Neural progenitor cell (in vitro differentiated cells): ENCODE measurements around the gene CD160. TPM values are rescaled to one million over a fixed set of nuclear protein-coding genes. Genes with fewer than 3 reads are reported as not detected.
"Not testable (repeated sequence)": the region's sequence is repeated elsewhere in the genome, so short reads cannot be mapped to it uniquely, and the experiment has no call there.

Experiments
- DNase-seq: peaks from one replicate; pipeline ENCODE4 v3.0.0-alpha.2; 2016; ENCODE audit warnings: low spot score
- H2AFZ ChIP-seq: fragments of 200-600 bp; sonication (generic); replicated peaks from 2 replicates; pipeline ENCODE4 v1.6.1; 2016; ENCODE audit warnings: antibody characterized with exemption
- H3F3A ChIP-seq: fragments of 200-600 bp; sonication (generic); 2 replicates; pipeline ENCODE4 v1.6.1; 2016; ENCODE audit warnings: antibody characterized with exemption, low read depth
- H3K27ac ChIP-seq: fragments of 200-600 bp; sonication (generic); 2 replicates; pipeline ENCODE4 v1.5.1; 2016; ENCODE audit warnings: mild to moderate bottlenecking
- H3K27me3 ChIP-seq: fragments of 200-600 bp; sonication (generic); 2 replicates; pipeline ENCODE4 v1.6.1; 2016; ENCODE audit warnings: mild to moderate bottlenecking, moderate library complexity
- H3K36me3 ChIP-seq: fragments of 200-600 bp; sonication (generic); 2 replicates; pipeline ENCODE4 v1.5.1; 2016
- H3K4me1 ChIP-seq: fragments of 200-600 bp; sonication (generic); 2 replicates; pipeline ENCODE4 v1.6.1; 2016; ENCODE audit warnings: mixed run types
- H3K4me2 ChIP-seq: fragments of 200-600 bp; sonication (generic); 2 replicates; pipeline ENCODE4 v1.6.1; 2016
- H3K4me3 ChIP-seq: fragments of 200-600 bp; sonication (generic); 2 replicates; pipeline ENCODE4 v1.5.1; 2016
- H3K79me2 ChIP-seq: fragments of 200-600 bp; sonication (generic); 2 replicates; pipeline ENCODE4 v1.6.1; 2016; ENCODE audit warnings: low read depth
- H3K9ac ChIP-seq: fragments of 200-600 bp; sonication (generic); 2 replicates; pipeline ENCODE4 v1.6.1; 2016
- H3K9me3 ChIP-seq: fragments of 200-600 bp; sonication (generic); 2 replicates; pipeline ENCODE4 v1.5.1; 2016; ENCODE audit warnings: low read depth
- H4K20me1 ChIP-seq: fragments of 200-600 bp; sonication (generic); 2 replicates; pipeline ENCODE4 v1.6.1; 2016; ENCODE audit warnings: low read depth
- H3K27ac Mint-ChIP-seq: 3 replicates; pipeline ENCODE4 v1.8.0; 2021; ENCODE audit warnings: mixed read lengths
- H3K27me3 Mint-ChIP-seq: 2 replicates; pipeline ENCODE4 v1.8.0; 2022; ENCODE audit warnings: low read depth, mild to moderate bottlenecking, inconsistent platforms, moderate library complexity, mixed read lengths; ENCODE audit not compliant: insufficient read depth
- H3K36me3 Mint-ChIP-seq: 3 replicates; pipeline ENCODE4 v1.8.0; 2021; ENCODE audit warnings: mixed read lengths
- H3K4me1 Mint-ChIP-seq: 3 replicates; pipeline ENCODE4 v1.8.0; 2021; ENCODE audit warnings: mixed read lengths
- H3K4me3 Mint-ChIP-seq: 3 replicates; pipeline ENCODE4 v1.8.0; 2021; ENCODE audit warnings: mild to moderate bottlenecking, moderate library complexity, mixed read lengths
- H3K9me3 Mint-ChIP-seq: 3 replicates; pipeline ENCODE4 v1.8.0; 2020; ENCODE audit warnings: mixed read lengths
- CTCF ChIP-seq: fragments of 200-600 bp; sonication (generic); IDR thresholded peaks from 2 replicates; pipeline ENCODE4 v1.5.1; 2017; ENCODE audit warnings: antibody characterized with exemption, mild to moderate bottlenecking
- EZH2 ChIP-seq: fragments of 200-600 bp; sonication (generic); IDR thresholded peaks from 2 replicates; pipeline ENCODE4 v1.6.1; 2017; ENCODE audit warnings: antibody characterized with exemption, mild to moderate bottlenecking, moderate library complexity
- EZH2phosphoT487 ChIP-seq: fragments of 200-600 bp; sonication (generic); IDR thresholded peaks from 2 replicates; pipeline ENCODE4 v1.6.1; 2017; ENCODE audit warnings: antibody characterized with exemption
- total RNA-seq: library from RNA; depleted of rRNA; stranded (reverse); fragments of >200 nt; gene quantifications from 2 replicates; pipeline ENCODE4 v1.2.3, GENCODE V29; 2015; ENCODE audit warnings: low replicate concordance

CD160 gene
- total RNA-seq, 1 donor from 2014 or later = not detected

DNA sequence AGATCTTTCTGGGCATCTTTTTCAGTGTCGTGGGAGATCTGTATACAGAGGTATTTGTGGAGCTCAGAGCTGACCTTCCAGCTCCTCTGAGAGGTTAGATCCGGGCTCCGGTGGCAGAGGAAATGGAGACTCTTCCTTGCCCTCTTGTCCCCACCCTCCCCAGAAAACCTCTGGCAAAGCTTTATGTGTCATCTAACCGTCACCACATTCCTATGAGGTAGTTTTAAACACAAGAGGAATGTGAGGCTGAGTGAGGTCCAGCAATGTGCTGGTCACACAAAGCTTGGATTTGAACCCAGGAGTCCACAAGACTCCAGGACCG, 1.2 kb downstream of the CD160 start:
- Mint-ChIP-seq H3K36me3 (no peaks in the 10 kb centered on the region), H3K4me1 (peaks cover 22% of the 10 kb centered on the region), H3K27me3 (no peaks in the 10 kb centered on the region), H3K9me3 (no peaks in the 10 kb centered on the region), H3K4me3 (no peak overlapping the region), H3K27ac (no peak overlapping the region)
- Histone ChIP-seq H3K4me3 (no peak overlapping the region), H3K79me2 (no peaks in the 10 kb centered on the region), H4K20me1 (no peaks in the 10 kb centered on the region), H2AFZ (peak overlapping the region; percentile 97), H3K27ac (no peak overlapping the region), H3F3A (peaks cover 6% of the 10 kb centered on the region), H3K4me2 (peak overlapping the region; percentile 71), H3K4me1 (peaks cover 14% of the 10 kb centered on the region), H3K9ac (no peak overlapping the region), H3K9me3 (no peaks in the 10 kb centered on the region), H3K36me3 (no peaks in the 10 kb centered on the region), H3K27me3 (peaks cover 34% of the 10 kb centered on the region)
- no peak for TF ChIP-seq CTCF
- no peak for TF ChIP-seq EZH2phosphoT487
- no peak for TF ChIP-seq EZH2
- DNase-seq = no peak

DNA sequence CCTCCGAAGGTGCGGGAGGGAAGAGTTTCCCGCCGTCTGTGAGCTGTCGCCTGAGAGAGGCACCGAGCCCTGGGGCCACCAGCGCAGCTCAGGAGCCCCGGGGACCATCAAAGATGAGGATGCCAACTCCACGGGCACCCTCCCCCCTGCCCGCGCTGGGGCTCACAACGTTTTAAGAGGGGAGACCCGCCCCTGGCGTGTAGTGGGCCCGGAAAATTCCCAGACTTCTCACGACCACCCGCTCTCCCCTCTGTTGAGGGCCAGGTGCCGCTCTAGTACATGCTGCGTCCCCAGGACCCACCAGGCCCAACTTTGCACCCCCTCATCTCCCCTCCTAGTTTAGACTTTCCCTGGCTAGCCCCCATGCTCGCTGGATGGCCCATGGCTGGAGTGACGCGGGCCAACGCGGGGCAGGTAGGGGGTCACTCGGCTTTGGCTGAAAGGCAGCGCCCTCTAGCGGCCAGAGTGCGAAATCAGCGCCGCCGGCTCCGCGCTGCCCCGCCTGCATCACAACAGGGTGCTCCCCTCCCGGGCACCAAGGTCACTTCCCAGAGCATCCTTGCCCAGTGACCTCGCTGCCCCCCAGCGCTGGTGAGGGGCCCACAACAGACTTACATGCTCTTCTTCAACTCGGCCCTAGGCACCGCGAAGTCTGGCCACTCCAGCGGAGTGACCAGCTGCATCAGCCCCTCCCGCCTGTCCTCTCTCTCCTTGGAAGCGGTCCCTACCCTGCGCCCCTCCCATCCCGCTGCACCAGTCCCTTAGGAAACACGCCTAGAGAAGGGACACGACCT, 1.8 kb downstream of the CD160 start:
- no peak overlapping the region for H3K9ac ChIP-seq
- H3K27me3 ChIP-seq = peaks cover 34% of the 10 kb centered on the region
- no peaks in the 10 kb centered on the region for H3K9me3 ChIP-seq
- no peak overlapping the region for H3K27ac Mint-ChIP-seq
- H3K4me1 Mint-ChIP-seq = peaks cover 17% of the 10 kb centered on the region
- H3K36me3 Mint-ChIP-seq = no peaks in the 10 kb centered on the region
- peak overlapping the region; percentile 71 for H3K4me2 ChIP-seq
- peak overlapping the region; percentile 97 for H2AFZ ChIP-seq
- no peaks in the 10 kb centered on the region for H3K36me3 ChIP-seq
- no peaks in the 10 kb centered on the region for H3K27me3 Mint-ChIP-seq
- peak overlapping the region; percentile 39 for H3K4me3 ChIP-seq
- peak overlapping the region; percentile 72 for H3K4me3 Mint-ChIP-seq
- H4K20me1 ChIP-seq = no peaks in the 10 kb centered on the region
- DNase-seq = peak; percentile 87
- H3F3A ChIP-seq = peaks cover 3% of the 10 kb centered on the region
- H3K4me1 ChIP-seq = peaks cover 9% of the 10 kb centered on the region
- no peak overlapping the region for H3K27ac ChIP-seq
- H3K9me3 Mint-ChIP-seq = no peaks in the 10 kb centered on the region
- H3K79me2 ChIP-seq = no peaks in the 10 kb centered on the region
- TF ChIP-seq EZH2 (no peak), CTCF (peak; percentile 96)

- H3K27ac Mint-ChIP-seq, H4K20me1 ChIP-seq, H3K27me3 Mint-ChIP-seq: not testable (repeated sequence)
Observed at GRCh38 chr1:145726193-145726592, 6.9 kb downstream of the CD160 start.

GRCh38 chr1:145729196-145729595, 9.9 kb downstream of the CD160 start:
- DNase-seq = no peak
- H3K36me3 ChIP-seq = no peaks in the 10 kb centered on the region

More at GRCh38 chr1:145726193-145726592, 6.9 kb downstream of the CD160 start:
- not testable (repeated sequence) for H3K4me1 ChIP-seq, H3K36me3 Mint-ChIP-seq, H3K4me3 ChIP-seq, H3K36me3 ChIP-seq, H2AFZ ChIP-seq, H3K9me3 Mint-ChIP-seq, H3K4me1 Mint-ChIP-seq, H3K9ac ChIP-seq, H3K4me3 Mint-ChIP-seq, DNase-seq, H3K4me2 ChIP-seq, H3K27ac ChIP-seq, H3F3A ChIP-seq, H3K79me2 ChIP-seq, H3K9me3 ChIP-seq
- peaks cover 14% of the 10 kb centered on the region for H3K27me3 ChIP-seq

More at GRCh38 chr1:145729196-145729595, 9.9 kb downstream of the CD160 start:
- Mint-ChIP-seq H3K9me3 (no peaks in the 10 kb centered on the region), H3K36me3 (no peaks in the 10 kb centered on the region), H3K27me3 (peaks cover 4% of the 10 kb centered on the region), H3K4me1 (no peaks in the 10 kb centered on the region), H3K4me3 (no peak overlapping the region), H3K27ac (peak overlapping the region; percentile 5)
- no peak overlapping the region for H3K9ac ChIP-seq
- no peak for TF ChIP-seq EZH2
- no peak for TF ChIP-seq EZH2phosphoT487
- no peak for TF ChIP-seq CTCF
- no peaks in the 10 kb centered on the region for H3K4me1 ChIP-seq
- H3K27me3 ChIP-seq = no peaks in the 10 kb centered on the region
- H3F3A ChIP-seq = no peaks in the 10 kb centered on the region
- H2AFZ ChIP-seq = no peak overlapping the region
- no peaks in the 10 kb centered on the region for H4K20me1 ChIP-seq
- no peaks in the 10 kb centered on the region for H3K79me2 ChIP-seq
- H3K27ac ChIP-seq = no peak overlapping the region
- no peak overlapping the region for H3K4me2 ChIP-seq
- H3K9me3 ChIP-seq = no peaks in the 10 kb centered on the region
- no peak overlapping the region for H3K4me3 ChIP-seq
